HG03520 (cell line): ENCODE data around the gene MYO7B.

ENCODE experiments used
- ATAC-seq: cut with Tn5 transposase; IDR thresholded peaks from one replicate; pipeline ENCODE4 v1.9.1; 2021; ENCODE audit warnings: mild to moderate bottlenecking, moderate library complexity; ENCODE audit not compliant: unreplicated experiment

MYO7B gene

DNA sequence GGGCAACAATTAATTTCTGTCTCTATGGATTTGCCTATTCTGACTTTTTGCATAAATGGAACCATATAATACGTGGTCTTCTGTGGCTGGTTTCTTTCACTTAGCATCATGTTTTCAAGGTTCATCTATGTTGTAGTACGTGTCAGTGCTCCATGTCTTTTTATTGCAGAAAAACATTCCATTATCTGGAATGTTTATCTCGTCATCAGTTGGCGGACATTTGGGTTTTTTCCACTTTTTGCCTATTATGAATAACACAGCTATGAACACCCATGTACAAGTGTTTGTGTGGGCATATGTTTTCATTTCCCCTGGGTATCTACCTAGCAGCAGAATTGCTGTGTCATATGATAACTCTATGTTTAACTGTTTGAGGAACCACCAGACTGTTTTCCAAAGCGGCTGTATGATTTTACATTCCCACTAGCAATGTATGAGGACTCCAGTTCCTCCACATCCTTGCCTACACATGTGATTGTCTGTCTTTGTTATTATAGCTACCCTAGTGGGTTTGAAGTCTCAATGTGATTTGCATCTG is 49.9 kb downstream of the MYO7B start:
- no peak for ATAC-seq

DNA sequence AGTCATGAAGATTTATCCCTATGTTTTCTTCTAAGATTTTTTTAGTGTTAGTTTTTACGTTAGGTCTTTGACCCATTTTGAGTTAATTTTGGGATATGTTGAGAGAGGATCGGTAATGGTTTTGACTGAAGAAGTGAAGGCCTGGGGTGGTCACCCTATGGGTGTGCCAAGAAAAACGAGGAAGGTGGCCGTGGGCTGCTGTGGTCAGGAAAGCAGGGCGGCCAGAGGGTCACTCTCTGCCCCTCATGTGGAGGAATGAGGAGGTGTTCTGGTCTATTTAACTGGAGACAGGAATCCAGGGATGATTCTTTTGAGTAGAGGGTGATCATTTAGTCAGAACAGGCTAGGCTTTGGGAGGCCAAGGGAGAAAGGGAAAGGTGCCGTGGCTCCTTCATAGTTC is 50.7 kb downstream of the MYO7B start:
- no peak for ATAC-seq

DNA sequence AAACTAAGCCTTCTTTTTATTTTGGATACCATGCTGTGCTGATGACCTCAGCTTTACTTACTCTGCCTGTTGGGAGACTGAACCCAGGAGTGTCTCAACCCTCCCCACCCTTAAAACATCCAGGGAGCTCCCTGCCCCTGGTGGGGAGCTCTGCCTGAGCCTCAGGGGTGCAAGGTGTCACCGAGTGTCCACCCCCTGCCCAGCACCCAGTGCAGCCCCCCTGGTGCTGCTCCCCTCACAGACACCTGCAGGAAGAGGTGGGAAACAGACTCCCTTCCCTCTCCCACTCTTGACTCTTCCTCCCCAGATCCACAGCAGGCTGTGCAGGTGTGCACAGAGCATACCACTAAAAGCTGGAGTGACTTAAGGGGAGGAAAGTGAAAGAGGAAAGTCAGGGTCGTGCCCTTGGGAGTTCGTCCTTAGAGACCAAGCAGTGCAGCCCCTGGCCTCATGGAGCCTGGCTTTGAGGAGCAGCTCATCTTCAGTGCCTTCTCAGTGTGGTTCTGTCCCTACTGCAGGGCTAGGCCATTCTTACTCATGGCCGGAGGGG is 51.3 kb downstream of the MYO7B start:
- ATAC-seq: no peak

DNA sequence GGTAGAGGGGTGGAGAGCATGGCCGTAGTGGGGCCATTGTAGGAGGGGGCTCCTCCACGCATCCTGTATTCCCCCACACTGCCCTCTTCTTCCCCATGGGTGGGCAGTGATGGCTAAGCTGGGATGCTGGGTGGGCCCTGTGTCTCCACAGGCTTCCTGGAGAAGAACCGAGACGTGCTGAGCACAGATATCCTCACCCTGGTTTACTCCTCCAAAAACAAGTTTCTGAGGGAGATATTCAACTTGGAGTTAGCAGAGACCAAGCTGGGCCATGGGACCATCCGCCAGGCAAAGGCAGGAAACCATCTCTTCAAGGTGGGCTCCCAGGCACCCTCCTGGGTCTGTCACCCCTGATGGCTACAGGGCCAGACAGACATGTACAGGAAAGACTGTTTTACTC is 52.8 kb downstream of the MYO7B start:
- no peak for ATAC-seq

DNA sequence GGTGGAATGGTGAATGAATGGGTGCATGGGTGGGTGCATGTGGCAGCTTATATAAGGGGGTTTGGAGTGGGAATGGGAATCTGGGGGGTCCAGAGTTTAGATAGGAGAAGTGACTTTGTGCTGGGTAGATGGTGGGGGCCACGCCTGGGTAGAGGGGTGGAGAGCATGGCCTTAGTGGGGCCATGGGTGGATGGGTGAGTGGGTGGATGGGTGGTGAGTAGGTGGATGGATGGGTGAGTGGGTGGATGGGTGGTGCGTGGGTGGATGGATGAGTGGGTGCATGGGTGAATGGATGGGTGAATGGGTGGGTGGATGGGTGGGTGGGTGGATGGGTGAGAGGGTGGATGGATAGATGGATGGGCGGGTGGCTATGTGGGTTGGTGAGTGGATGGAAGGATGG is 53.9 kb downstream of the MYO7B start:
- ATAC-seq: no peak

DNA sequence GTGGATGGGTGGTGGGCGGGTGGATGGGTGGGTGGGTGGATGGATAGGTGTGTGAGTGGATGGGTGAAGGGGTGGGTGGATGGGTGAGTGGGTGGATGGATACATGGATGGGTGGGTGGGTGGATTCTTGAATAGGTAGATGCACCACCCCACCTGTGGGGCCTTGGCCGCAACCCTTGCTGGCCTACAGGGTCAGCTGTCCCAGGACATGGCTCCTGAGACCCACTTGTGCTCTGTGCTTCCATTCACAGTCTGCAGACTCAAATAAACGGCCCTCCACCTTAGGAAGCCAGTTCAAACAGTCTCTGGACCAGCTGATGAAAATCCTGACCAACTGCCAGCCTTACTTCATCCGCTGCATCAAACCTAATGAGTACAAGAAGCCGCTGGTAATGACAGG is 54.4 kb downstream of the MYO7B start:
- no peak for ATAC-seq

DNA sequence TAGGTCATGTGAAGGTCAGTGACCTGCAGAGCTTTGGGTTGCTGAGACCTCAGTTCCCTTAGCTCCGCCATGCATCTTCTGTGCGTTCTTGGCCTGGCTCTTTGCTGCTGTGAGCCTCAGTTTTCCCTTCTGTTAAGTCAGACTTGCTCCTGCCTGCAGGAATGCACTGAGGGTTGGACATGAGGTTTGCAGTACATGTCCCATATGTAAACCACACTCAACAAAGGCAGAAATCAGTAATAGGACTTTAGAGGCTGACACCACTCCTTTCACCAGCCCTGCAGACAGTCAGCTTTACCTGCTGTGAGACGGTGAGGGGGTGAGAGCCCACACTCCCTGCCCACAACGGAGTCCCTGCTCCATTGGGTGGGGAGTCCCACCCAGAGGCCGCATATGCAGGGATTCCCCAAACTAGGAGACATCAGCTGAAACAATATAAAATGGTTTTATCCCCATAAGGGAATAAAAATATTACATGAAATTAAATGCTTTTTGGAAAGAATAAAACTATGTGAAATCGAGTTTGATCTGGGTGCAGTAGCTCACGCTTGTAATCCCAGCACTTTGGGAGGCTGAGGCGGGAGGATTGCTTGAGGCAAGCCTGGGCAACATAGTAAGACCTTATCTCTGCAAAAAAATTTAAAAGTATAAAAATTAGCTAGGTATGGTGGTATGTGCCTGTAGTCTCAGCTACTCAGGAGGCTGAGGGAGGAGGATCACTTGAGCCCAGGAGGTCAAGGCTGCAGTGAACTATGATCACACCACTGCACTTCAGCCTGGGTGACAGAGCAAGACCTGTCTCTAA is 55.1 kb downstream of the MYO7B start:
- ATAC-seq: no peak

DNA sequence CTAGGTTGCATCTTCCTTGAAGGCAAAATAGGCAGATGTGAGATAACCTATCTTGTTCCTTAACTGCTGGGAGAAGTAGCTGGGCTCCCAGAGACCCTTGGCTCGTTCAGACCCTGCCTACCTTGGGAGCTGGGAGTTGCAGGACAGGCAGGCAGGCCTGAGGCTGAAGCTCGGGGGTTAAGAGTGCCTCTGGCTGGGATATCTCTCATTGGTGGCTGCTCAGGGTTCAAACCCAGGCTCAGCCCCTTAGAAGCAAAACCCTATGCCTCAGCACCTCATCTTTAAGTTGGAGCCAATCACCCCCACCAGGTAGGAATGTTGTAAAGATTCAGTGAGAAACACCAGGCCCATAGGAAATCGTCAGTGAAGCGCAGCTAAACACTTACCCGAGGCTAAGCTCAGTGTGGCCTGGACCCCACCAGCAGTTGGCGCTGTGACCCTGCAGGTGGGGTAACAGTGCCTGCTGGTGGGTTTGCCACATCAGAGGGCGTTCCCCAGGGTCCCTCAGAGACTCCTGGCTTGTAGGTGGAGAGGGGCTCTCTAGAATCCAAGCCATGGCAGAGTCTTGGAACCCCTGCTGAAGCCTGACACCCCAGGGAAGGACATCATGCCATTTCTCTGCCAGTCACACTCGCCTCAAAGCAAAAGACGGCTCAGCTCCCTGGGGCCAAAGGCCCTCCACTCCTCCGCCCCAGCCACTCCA is 55.9 kb downstream of the MYO7B start:
- ATAC-seq: no peak

DNA sequence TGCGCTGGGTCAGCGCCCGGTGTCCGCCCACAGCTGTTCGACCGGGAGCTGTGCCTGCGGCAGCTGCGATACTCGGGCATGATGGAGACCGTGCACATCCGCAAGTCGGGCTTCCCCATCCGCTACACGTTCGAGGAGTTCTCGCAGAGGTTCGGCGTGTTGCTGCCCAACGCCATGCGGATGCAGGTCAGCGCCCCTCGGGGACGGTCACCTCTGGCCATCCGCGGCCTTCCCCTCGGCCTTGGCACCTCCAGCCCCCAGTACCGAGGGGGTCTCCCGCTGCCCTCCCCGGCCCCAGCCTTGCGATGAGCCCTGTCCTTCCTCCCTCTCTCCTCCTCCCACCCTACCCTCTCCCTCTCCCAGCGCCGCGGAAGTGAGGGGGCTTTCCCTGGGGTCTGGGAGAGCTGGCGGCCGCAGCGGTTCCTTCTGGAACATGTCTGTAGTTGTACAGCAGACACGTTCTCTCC is 57.3 kb downstream of the MYO7B start:
- ATAC-seq: no peak

DNA sequence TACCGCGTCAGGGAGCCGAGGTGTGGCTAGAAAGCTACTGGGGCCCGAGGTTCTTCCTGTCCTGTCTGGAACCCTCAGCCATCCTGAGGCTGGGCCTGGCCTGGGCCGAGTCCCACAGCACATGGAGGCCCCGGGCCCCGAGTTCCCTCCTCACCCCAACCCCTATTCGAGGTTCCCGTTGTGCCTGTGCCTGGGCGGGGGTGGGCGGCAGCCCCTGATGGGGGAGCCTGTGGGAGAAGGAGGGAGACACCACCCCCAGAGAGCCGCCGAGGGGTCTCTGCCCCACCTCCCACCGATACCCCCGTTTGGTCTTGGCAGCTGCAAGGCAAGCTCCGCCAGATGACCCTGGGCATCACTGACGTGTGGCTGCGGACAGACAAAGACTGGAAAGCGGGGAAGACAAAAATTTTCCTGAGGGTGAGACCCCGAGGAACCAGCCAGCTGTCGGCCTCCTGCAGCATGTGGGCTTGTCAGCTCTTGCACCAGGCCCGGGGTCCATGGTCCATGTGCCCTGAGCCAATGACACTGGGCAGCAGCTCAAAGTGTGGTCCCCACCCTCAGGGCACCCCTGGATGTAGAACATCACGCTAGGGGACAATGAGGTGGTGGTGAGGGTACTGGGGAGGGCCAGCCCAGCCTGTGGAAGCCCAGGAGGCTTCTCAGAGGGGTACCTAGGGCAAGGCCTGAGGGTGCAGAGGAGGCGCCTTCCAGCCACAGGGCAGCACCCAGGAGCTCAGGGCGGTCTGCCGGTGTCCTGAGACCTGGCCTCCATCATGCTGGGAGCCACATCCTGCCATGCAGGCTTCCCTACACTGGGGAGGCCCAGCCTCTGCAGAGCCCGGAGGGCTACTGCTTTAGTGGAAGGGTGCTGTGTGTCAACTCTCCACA is 58.0 kb downstream of the MYO7B start:
- ATAC-seq: no peak

GRCh38 chr2:127594116-127594591 is 58.7 kb downstream of the MYO7B start:
- no peak for ATAC-seq

- ATAC-seq: no peak
These were observed 61.0 kb downstream of the MYO7B start for GRCh38 chr2:127596311-127597045.

- no peak for ATAC-seq
These were observed 61.8 kb downstream of the MYO7B start for GRCh38 chr2:127597046-127597983.

DNA sequence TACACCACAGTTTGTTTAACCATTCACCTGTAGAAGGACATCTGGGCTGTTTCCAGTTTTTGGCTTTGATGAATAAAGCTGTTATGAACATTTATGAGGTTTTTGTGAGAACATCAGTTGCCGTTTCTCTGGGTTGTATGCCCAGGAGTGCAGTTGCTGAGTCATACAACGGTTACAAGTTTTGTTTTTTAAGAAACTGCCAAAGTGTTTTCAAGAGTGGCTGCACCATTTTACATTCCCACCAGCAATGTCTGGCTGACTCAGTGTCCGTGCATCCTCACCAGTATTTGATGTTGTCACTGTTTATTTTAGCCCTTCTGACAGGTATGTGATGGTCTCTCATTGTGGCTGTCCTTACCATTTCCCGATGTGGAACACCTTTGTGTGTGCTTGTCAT is 62.5 kb downstream of the MYO7B start:
- ATAC-seq: no peak

- ATAC-seq: no peak
These were observed 63.2 kb downstream of the MYO7B start for GRCh38 chr2:127598711-127599110.

GRCh38 chr2:127599211-127599610 is 63.7 kb downstream of the MYO7B start:
- no peak for ATAC-seq

DNA sequence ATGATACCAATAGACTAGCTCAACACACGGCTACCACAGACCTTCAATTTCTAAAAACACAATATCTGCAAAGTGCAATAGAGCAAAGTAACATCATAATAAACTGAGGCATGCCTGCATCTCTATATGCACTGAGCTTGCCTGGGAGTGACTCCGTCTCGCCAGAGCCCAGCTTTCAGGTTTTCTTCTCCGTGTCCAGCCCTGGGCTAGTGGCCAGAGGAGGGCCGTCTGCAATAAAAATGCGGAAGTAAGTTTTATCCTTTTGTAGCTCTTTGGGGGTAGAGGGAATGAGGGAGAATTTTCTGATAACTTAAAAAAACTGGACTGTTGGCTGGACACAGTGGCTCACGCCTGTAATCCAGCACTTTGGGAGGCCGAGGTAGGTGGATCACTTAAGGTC is 69.5 kb downstream of the MYO7B start:
- no peak for ATAC-seq

DNA sequence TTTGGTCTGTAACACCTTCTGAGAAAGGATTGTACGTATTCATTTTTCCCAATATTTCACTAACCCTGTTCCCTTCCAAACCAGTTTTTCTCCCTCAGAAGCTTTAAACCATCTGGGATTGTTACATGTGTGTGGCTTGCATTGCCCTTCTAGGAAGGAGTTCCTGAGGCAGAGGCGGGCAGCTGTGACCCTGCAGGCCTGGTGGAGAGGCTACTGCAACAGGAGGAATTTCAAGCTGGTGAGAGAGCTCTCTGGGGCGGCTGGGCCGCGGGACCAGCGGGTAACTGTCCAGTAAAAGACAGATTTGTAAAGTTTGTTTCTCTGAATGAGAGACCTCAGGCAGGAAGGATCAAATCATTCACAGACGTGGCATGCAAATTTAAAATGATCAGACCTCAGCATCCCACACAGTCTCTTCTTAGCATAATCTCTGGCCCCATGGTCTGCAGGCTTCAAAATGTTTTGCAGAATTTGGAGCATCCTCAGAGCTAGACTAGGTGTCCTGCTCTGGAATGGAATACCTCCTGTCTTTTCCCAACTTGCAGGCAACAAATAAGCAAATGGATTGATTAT is 70.3 kb downstream of the MYO7B start:
- ATAC-seq: no peak
